Stimulated activated CD4-positive, alpha-beta T cell treated with anti-CD3 and anti-CD28 coated beads, TNF-alpha, amount 100 ng/mL, for 4 hours (primary cell): Measurements from ENCODE around the gene FRG1.
"Not testable (repeated sequence)": the region's sequence is repeated elsewhere in the genome, so short reads cannot be mapped to it uniquely, and the experiment has no call there.

Experiments
- DNase-seq, 3 experiments: peaks; one replicate each; pipeline ENCODE4 v3.0.0-alpha.2; 2020; ENCODE audit warnings: low read depth in 3 of 3

FRG1 gene

DNA sequence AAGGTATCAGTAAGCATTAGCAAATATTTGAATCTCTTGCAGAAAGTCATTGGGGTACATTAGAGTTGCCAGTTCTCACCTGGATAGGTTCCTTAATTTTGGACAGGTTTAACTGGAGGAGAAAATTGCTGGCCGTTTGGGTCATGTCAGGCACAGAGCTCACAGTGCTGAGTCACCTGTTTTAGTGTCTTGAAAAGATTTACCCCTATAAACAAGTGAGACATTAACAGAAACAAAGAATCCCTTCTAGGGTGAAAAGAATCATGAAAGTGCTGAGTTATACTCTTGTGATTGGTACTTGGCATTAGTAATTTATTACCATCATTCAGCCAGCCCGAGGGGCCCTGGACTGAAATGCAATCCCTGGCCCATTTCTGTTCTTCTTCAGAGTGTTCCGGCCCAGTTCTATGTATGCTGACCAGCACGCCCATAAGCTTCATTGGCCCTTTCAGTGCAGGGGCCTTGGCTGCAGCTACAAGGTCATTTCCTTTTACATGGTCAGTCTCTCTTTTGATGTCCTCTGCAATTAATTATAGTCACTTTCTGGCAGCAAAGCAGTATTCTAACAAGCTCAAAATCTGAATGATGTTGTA, 45.1 kb downstream of the FRG1 start:
- DNase-seq, result not testable (repeated sequence)

DNA sequence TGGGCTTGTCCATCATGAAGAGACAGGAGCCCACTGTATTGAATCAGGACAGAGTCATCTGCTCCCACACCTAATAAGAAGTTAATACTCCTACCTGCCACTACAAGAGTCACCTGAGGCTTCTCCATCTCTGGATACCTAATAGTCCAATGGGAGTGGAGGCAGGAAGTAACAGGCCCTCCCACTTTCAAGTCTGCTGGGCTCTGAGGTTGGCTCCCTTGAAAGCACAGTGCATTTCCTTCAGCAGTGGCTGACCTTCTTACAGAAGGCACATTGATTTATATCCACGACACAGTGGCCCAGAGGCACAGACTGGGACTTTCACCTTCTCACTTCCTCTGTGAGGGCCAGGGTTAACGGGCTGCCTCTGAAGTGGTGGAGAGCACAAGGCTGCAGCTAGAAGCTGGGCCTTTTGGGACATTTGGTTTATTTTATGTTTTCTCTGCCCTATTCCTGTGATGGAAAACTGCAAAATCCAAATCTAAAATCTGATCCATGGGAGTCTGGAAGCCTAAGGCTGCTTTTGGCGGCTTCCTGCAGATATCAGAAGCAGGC, 48.3 kb downstream of the FRG1 start:
- no peak for DNase-seq

GRCh38 chr4:189989941-189990340, 49.3 kb downstream of the FRG1 start:
- not testable (repeated sequence) for DNase-seq
